ENCODE measurements around the gene ZBTB46.

The ZBTB46 gene

GRCh38 chr20:63837479-63837878 lies 6.4 kb upstream of the ZBTB46 start:
- no peak for DNase-seq (ENCODE audit: low read depth)

- no peak for DNase-seq (ENCODE audit: low read depth)
These were observed 5.6 kb upstream of the ZBTB46 start for GRCh38 chr20:63836458-63837344.

GRCh38 chr20:63835021-63835858 lies 4.2 kb upstream of the ZBTB46 start:
- DNase-seq (ENCODE audit: low read depth) = no peak

GRCh38 chr20:63834491-63834880 lies 3.4 kb upstream of the ZBTB46 start:
- DNase-seq (ENCODE audit: low read depth) = no peak

GRCh38 chr20:63833776-63834490 lies 2.9 kb upstream of the ZBTB46 start:
- no peak for DNase-seq (ENCODE audit: low read depth)

GRCh38 chr20:63831993-63832686 lies 1.1 kb upstream of the ZBTB46 start:
- no peak for DNase-seq (ENCODE audit: low read depth)

- no peak for DNase-seq (ENCODE audit: low read depth)
These were observed 555 bp upstream of the ZBTB46 start for GRCh38 chr20:63831646-63831992.

- no peak for DNase-seq (ENCODE audit: low read depth)
These were observed 874 bp downstream of the ZBTB46 start for GRCh38 chr20:63829945-63830835.

GRCh38 chr20:63829603-63829944 lies 1.5 kb downstream of the ZBTB46 start:
- no peak for DNase-seq (ENCODE audit: low read depth)

GRCh38 chr20:63828951-63829350 lies 2.1 kb downstream of the ZBTB46 start:
- no peak for DNase-seq (ENCODE audit: low read depth)

- DNase-seq (ENCODE audit: low read depth) = no peak
These were observed 2.5 kb downstream of the ZBTB46 start for GRCh38 chr20:63828545-63828944.

GRCh38 chr20:63828124-63828523 lies 2.9 kb downstream of the ZBTB46 start:
- DNase-seq (ENCODE audit: low read depth) = no peak

- no peak for DNase-seq (ENCODE audit: low read depth)
These were observed 4.3 kb downstream of the ZBTB46 start for GRCh38 chr20:63826753-63827152.

- DNase-seq (ENCODE audit: low read depth) = no peak
These were observed 5.5 kb downstream of the ZBTB46 start for GRCh38 chr20:63825331-63826118.

- no peak for DNase-seq (ENCODE audit: low read depth)
These were observed 7.3 kb downstream of the ZBTB46 start for GRCh38 chr20:63823691-63824311.

GRCh38 chr20:63822276-63822696 lies 8.8 kb downstream of the ZBTB46 start:
- DNase-seq (ENCODE audit: low read depth) = no peak

- DNase-seq (ENCODE audit: low read depth) = no peak
These were observed 9.3 kb downstream of the ZBTB46 start for GRCh38 chr20:63821811-63822210.

GRCh38 chr20:63819224-63819921 lies 11.7 kb downstream of the ZBTB46 start:
- no peak for DNase-seq (ENCODE audit: low read depth)

- no peak for DNase-seq (ENCODE audit: low read depth)
These were observed 15.3 kb downstream of the ZBTB46 start for GRCh38 chr20:63815615-63816253.

Data from T-helper 22 cell (primary cell).